Measurements from ENCODE around the gene PGA4. TPM values are rescaled to one million over a fixed set of nuclear protein-coding genes. Genes with fewer than 3 reads are reported as not detected.

Gene PGA4
- total and polyA plus RNA-seq, 4 experiments from 2014 or later: not detected

- intact Hi-C loops (cut with micrococcal nuclease): no loop called here
- Histone ChIP-seq H3K27me3 (ENCODE audit: insufficient read depth, low read length) (no peaks in the 10 kb centered on the region), H3K27ac (ENCODE audit: low read depth, low read length) (no peak overlapping the region), H3K36me3 (ENCODE audit: insufficient read depth, low read length) (no peaks in the 10 kb centered on the region), H3K4me1 (ENCODE audit: insufficient read depth, low read length) (no peaks in the 10 kb centered on the region), H3K9me3 (ENCODE audit: control insufficient read depth in 1 of 2, low read length in 2 of 2) (no peaks in the 10 kb centered on the region), H3K4me3 (ENCODE audit: low read length in 2 of 2) (no peak overlapping the region)
- ChIA-PET POLR2A (ENCODE audit: partially characterized antibody) (no interaction called here), CTCF (ENCODE audit: partially characterized antibody) (no interaction called here)
- no peaks in the 10 kb centered on the region for H3K4me1 Mint-ChIP-seq
- H3K27ac Mint-ChIP-seq: no peak overlapping the region
- no peaks in the 10 kb centered on the region for H3K36me3 Mint-ChIP-seq
- no peaks in the 10 kb centered on the region for H3K9me3 Mint-ChIP-seq
- peaks cover 0 to 3% of the 10 kb centered on the region in 2 donors for H3K27me3 Mint-ChIP-seq
- DNase-seq: no peak
- no peak overlapping the region for H3K4me3 Mint-ChIP-seq
Measured at GRCh38 chr11:61264371-61264770, 42.2 kb downstream of the PGA4 start.

DNA sequence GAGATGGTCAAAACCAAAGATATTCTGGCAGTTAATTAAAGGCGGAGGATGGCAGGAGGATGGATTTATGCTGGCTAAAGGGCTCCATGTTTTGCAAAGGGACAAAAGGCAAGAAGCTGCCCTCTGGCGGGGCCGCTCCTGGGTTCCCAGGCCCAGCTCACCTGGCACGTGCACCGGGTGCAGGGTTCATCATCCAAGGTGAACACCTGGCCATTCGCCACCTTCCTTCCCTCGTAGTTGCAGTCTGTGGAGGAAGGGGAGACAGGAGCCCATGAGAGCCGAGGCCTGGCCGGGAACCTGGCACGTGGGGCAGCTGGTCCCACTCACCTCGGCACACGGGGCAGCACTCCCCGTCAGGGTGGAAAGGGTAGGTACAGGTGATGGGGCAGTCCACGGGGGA lies 42.6 kb downstream of the PGA4 start:
- Mint-ChIP-seq H3K9me3 (no peaks in the 10 kb centered on the region), H3K27me3 (peaks cover 0 to 3% of the 10 kb centered on the region in 2 donors), H3K36me3 (no peaks in the 10 kb centered on the region), H3K27ac (no peak overlapping the region), H3K4me3 (no peak overlapping the region), H3K4me1 (no peaks in the 10 kb centered on the region)
- H3K27me3 ChIP-seq (ENCODE audit: insufficient read depth, low read length): no peaks in the 10 kb centered on the region
- intact Hi-C loops (cut with micrococcal nuclease): no loop called here
- H3K4me1 ChIP-seq (ENCODE audit: insufficient read depth, low read length): no peaks in the 10 kb centered on the region
- no peaks in the 10 kb centered on the region for H3K36me3 ChIP-seq (ENCODE audit: insufficient read depth, low read length)
- no peak overlapping the region for H3K4me3 ChIP-seq (ENCODE audit: low read length in 2 of 2)
- no peaks in the 10 kb centered on the region for H3K9me3 ChIP-seq (ENCODE audit: control insufficient read depth in 1 of 2, low read length in 2 of 2)
- POLR2A ChIA-PET (ENCODE audit: partially characterized antibody): no interaction called here
- CTCF ChIA-PET (ENCODE audit: partially characterized antibody): no interaction called here
- DNase-seq: no peak
- no peak overlapping the region for H3K27ac ChIP-seq (ENCODE audit: low read depth, low read length)

DNA sequence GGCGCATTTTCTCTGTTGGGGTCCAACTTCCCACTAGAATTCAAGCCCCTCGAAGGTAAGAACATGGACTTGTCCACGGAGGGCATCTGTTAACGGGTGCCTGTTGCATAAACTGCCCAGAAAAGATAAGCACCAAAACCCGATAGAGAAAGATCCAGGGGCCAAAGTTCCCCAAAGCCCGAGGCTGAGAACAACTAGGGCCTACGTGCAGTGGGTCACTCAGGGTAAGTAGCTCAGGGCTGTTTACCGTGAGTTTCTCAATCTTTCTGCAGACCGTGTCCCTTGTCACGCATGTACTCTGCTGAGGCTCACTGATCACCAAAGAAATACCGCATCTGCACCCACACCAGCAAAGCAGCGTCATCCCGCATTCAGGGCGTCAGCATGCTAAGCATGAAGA lies 43.2 kb downstream of the PGA4 start:
- intact Hi-C loops (cut with micrococcal nuclease): no loop called here
- H3K9me3 ChIP-seq (ENCODE audit: control insufficient read depth in 1 of 2, low read length in 2 of 2): no peaks in the 10 kb centered on the region
- H3K4me1 Mint-ChIP-seq: no peaks in the 10 kb centered on the region
- H3K36me3 ChIP-seq (ENCODE audit: insufficient read depth, low read length): no peaks in the 10 kb centered on the region
- ChIA-PET POLR2A (ENCODE audit: partially characterized antibody) (no interaction called here), CTCF (ENCODE audit: partially characterized antibody) (no interaction called here)
- no peak overlapping the region for H3K27ac Mint-ChIP-seq
- no peaks in the 10 kb centered on the region for H3K27me3 ChIP-seq (ENCODE audit: insufficient read depth, low read length)
- peaks cover 0 to 3% of the 10 kb centered on the region in 2 donors for H3K27me3 Mint-ChIP-seq
- H3K4me1 ChIP-seq (ENCODE audit: insufficient read depth, low read length): no peaks in the 10 kb centered on the region
- H3K36me3 Mint-ChIP-seq: no peaks in the 10 kb centered on the region
- H3K4me3 Mint-ChIP-seq: no peak overlapping the region
- DNase-seq: no peak
- no peaks in the 10 kb centered on the region for H3K9me3 Mint-ChIP-seq
- H3K27ac ChIP-seq (ENCODE audit: low read depth, low read length): no peak overlapping the region
- H3K4me3 ChIP-seq (ENCODE audit: low read length in 2 of 2): no peak overlapping the region

DNA sequence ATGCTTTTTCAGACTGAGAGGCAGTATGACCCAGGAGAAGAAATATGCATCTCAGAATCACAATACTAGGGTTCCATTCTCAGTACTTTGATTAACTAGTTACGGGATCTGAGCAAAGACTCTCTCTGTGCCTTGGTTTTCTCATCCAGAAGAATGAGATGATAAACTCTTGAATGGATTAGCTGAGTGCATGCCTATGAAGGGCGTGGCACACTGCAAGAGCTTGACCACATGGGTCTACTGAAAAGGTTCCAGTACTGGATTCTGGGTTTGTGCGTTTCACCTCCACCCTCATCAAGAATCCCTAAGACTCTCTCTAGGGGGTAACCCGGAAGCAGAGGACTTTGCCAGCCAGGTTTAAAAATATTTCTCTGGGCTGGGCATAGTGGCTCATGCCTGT lies 44.5 kb downstream of the PGA4 start:
- no peak for DNase-seq
- H3K4me1 ChIP-seq (ENCODE audit: insufficient read depth, low read length): no peaks in the 10 kb centered on the region
- Mint-ChIP-seq H3K4me1 (no peaks in the 10 kb centered on the region), H3K4me3 (no peak overlapping the region), H3K9me3 (no peaks in the 10 kb centered on the region), H3K27me3 (peaks cover 0 to 3% of the 10 kb centered on the region in 2 donors), H3K36me3 (no peaks in the 10 kb centered on the region), H3K27ac (no peak overlapping the region)
- no peaks in the 10 kb centered on the region for H3K36me3 ChIP-seq (ENCODE audit: insufficient read depth, low read length)
- no peak overlapping the region for H3K4me3 ChIP-seq (ENCODE audit: low read length in 2 of 2)
- H3K27ac ChIP-seq (ENCODE audit: low read depth, low read length): no peak overlapping the region
- intact Hi-C loops (cut with micrococcal nuclease): no loop called here
- no peaks in the 10 kb centered on the region for H3K9me3 ChIP-seq (ENCODE audit: control insufficient read depth in 1 of 2, low read length in 2 of 2)
- ChIA-PET POLR2A (ENCODE audit: partially characterized antibody) (no interaction called here), CTCF (ENCODE audit: partially characterized antibody) (interaction anchor here (0.7 to 0.9 kb wide), 2 partner anchors 7 to 13 kb away, joined by 3 read pairs; no protein-coding TSS in a partner anchor)
- no peaks in the 10 kb centered on the region for H3K27me3 ChIP-seq (ENCODE audit: insufficient read depth, low read length)

GRCh38 chr11:61267437-61267841 lies 45.3 kb downstream of the PGA4 start:
- H3K4me1 Mint-ChIP-seq: no peaks in the 10 kb centered on the region
- no peaks in the 10 kb centered on the region for H3K9me3 Mint-ChIP-seq
- intact Hi-C loops (cut with micrococcal nuclease): no loop called here
- Histone ChIP-seq H3K4me1 (ENCODE audit: insufficient read depth, low read length) (no peaks in the 10 kb centered on the region), H3K9me3 (ENCODE audit: control insufficient read depth in 1 of 2, low read length in 2 of 2) (no peaks in the 10 kb centered on the region), H3K36me3 (ENCODE audit: insufficient read depth, low read length) (no peaks in the 10 kb centered on the region), H3K27ac (ENCODE audit: low read depth, low read length) (no peak overlapping the region), H3K27me3 (ENCODE audit: insufficient read depth, low read length) (no peaks in the 10 kb centered on the region), H3K4me3 (ENCODE audit: low read length in 2 of 2) (no peak overlapping the region)
- peaks cover 0 to 3% of the 10 kb centered on the region in 2 donors for H3K27me3 Mint-ChIP-seq
- ChIA-PET POLR2A (ENCODE audit: partially characterized antibody) (no interaction called here), CTCF (ENCODE audit: partially characterized antibody) (no interaction called here)
- H3K36me3 Mint-ChIP-seq: no peaks in the 10 kb centered on the region
- no peak for DNase-seq
- H3K27ac Mint-ChIP-seq: no peak overlapping the region
- no peak overlapping the region for H3K4me3 Mint-ChIP-seq

GRCh38 chr11:61268588-61269250 lies 46.6 kb downstream of the PGA4 start:
- H3K36me3 ChIP-seq (ENCODE audit: insufficient read depth, low read length): no peaks in the 10 kb centered on the region
- Mint-ChIP-seq H3K27ac (no peak overlapping the region), H3K9me3 (no peaks in the 10 kb centered on the region), H3K27me3 (peaks cover 0 to 3% of the 10 kb centered on the region in 2 donors), H3K4me3 (no peak overlapping the region), H3K36me3 (no peaks in the 10 kb centered on the region), H3K4me1 (no peaks in the 10 kb centered on the region)
- CTCF ChIA-PET (ENCODE audit: partially characterized antibody): no interaction called here
- no peaks in the 10 kb centered on the region for H3K27me3 ChIP-seq (ENCODE audit: insufficient read depth, low read length)
- intact Hi-C loops (cut with micrococcal nuclease): no loop called here
- POLR2A ChIA-PET (ENCODE audit: partially characterized antibody): no interaction called here
- H3K9me3 ChIP-seq (ENCODE audit: control insufficient read depth in 1 of 2, low read length in 2 of 2): no peaks in the 10 kb centered on the region
- H3K27ac ChIP-seq (ENCODE audit: low read depth, low read length): no peak overlapping the region
- H3K4me3 ChIP-seq (ENCODE audit: low read length in 2 of 2): no peak overlapping the region
- no peaks in the 10 kb centered on the region for H3K4me1 ChIP-seq (ENCODE audit: insufficient read depth, low read length)
- no peak for DNase-seq

GRCh38 chr11:61270354-61271076 lies 48.4 kb downstream of the PGA4 start:
- Mint-ChIP-seq H3K4me1 (no peaks in the 10 kb centered on the region), H3K27ac (no peak overlapping the region), H3K4me3 (no peak overlapping the region), H3K9me3 (no peaks in the 10 kb centered on the region), H3K27me3 (peaks cover 0 to 2% of the 10 kb centered on the region in 2 donors), H3K36me3 (no peaks in the 10 kb centered on the region)
- DNase-seq: no peak
- Histone ChIP-seq H3K36me3 (ENCODE audit: insufficient read depth, low read length) (no peaks in the 10 kb centered on the region), H3K27me3 (ENCODE audit: insufficient read depth, low read length) (no peaks in the 10 kb centered on the region), H3K4me3 (ENCODE audit: low read length in 2 of 2) (no peak overlapping the region), H3K4me1 (ENCODE audit: insufficient read depth, low read length) (no peaks in the 10 kb centered on the region), H3K9me3 (ENCODE audit: control insufficient read depth in 1 of 2, low read length in 2 of 2) (no peaks in the 10 kb centered on the region), H3K27ac (ENCODE audit: low read depth, low read length) (no peak overlapping the region)
- POLR2A ChIA-PET (ENCODE audit: partially characterized antibody): interaction anchor here (1.0 kb wide), 1 partner anchor 23 kb away, joined by 4 read pairs; no protein-coding TSS in a partner anchor
- CTCF ChIA-PET (ENCODE audit: partially characterized antibody): interaction anchor here (0.7 kb wide), 1 partner anchor 9 kb away, joined by 3 read pairs; no protein-coding TSS in a partner anchor
- intact Hi-C loops (cut with micrococcal nuclease): no loop called here

Measured in CD4-positive, alpha-beta memory T cell (primary cell).